K562 (cell line): ENCODE measurements around the gene COL23A1. TPM values are rescaled to one million over a fixed set of nuclear protein-coding genes. Genes with fewer than 3 reads are reported as not detected.

Source experiments
- ATAC-seq: fragments of 200-7000 bp; cut with Tn5 transposase; 3 replicates; pipeline ENCODE4 v1.9.1; 2020; ENCODE audit warnings: moderate library complexity
- BruUV-seq: library from RNA; stranded (reverse); fragments of 400-500 nt; replicated peaks from 2 replicates; lab custom pipeline; 2021; lab: Mats Ljungman, UMichigan
- CTCF ChIA-PET: fragments of 300-600 bp; formaldehyde crosslinking; extraction: SDS; loops from one replicate; lab custom pipeline; 2021; ENCODE audit warnings: low intra/inter-chr PET ratio; lab: Yijun Ruan, JAX
- POLR2A ChIA-PET: fragments of 300-600, 350-650 bp; sonication (Branson Sonifier 250); formaldehyde crosslinking; extraction: SDS; loops from one replicate; lab custom pipeline; 2021; ENCODE audit warnings: antibody characterized with exemption, inconsistent platforms; lab: Yijun Ruan, JAX
- DNase-seq, 4 experiments: peaks; one replicate each; pipeline versions ENCODE4 v3.0.0 to v3.0.0-alpha.2; 2011 to 2018; ENCODE audit warnings: low spot score in 3 of 4, mixed read lengths in 3 of 4; ENCODE audit errors: extremely low read depth in 1 of 4
- FAIRE-seq: peaks from 2 replicates; lab custom pipeline; 2011; peaks lifted over from hg19 to GRCh38; lab: Jason Lieb, UNC
- H2AFZ ChIP-seq: 2 replicates; pipeline ENCODE4 v1.6.0; 2011; ENCODE audit warnings: low read depth, low read length, control low read depth, inconsistent platforms
- H3K27ac ChIP-seq: fragments of 200-600 bp; 3 replicates; pipeline ENCODE4 v1.8.0; 2011; ENCODE audit warnings: low read depth, mild to moderate bottlenecking, control low read depth, inconsistent platforms, low read length, moderate library complexity, mixed read lengths; ENCODE audit errors: extremely low read depth
- H3K27me3 ChIP-seq, 2 experiments: fragments of 300-600 bp in 1 of 2; 2 replicates in 1 of 2; 3 replicates in 1 of 2; pipeline versions ENCODE4 v1.6.0 to v1.8.0; 2011; ENCODE audit warnings: inconsistent platforms in 2 of 2, low read length in 2 of 2, mild to moderate bottlenecking in 1 of 2, mixed read lengths in 1 of 2, moderate library complexity in 1 of 2; ENCODE audit not compliant: control insufficient read depth in 2 of 2, insufficient read depth in 2 of 2
- H3K36me3 ChIP-seq: fragments of 300-600 bp; 3 replicates; pipeline ENCODE4 v1.8.0; 2011; ENCODE audit warnings: mild to moderate bottlenecking, low read length, inconsistent platforms; ENCODE audit not compliant: control insufficient read depth, insufficient read depth
- H3K4me1 ChIP-seq, 2 experiments: fragments of 200-600 bp in 1 of 2; replicated peaks in 1 of 2; 2 replicates in 1 of 2; 3 replicates in 1 of 2; pipeline versions ENCODE4 v1.5.1 to v1.8.0; 2011; ENCODE audit warnings: inconsistent platforms in 2 of 2, low read length in 2 of 2, mild to moderate bottlenecking in 1 of 2, mixed read lengths in 1 of 2, moderate library complexity in 1 of 2; ENCODE audit not compliant: control insufficient read depth in 2 of 2, insufficient read depth in 2 of 2
- H3K4me2 ChIP-seq: 2 replicates; pipeline ENCODE4 v1.6.1; 2011; ENCODE audit warnings: low read length, control low read depth, inconsistent platforms, mixed read lengths; ENCODE audit not compliant: insufficient read depth
- H3K4me3 ChIP-seq: fragments of 200-600 bp; sonication (generic), shearing (Covaris generic); 2 replicates; pipeline ENCODE4 v1.5.1; 2016; ENCODE audit warnings: control low read depth, inconsistent platforms
- H3K79me2 ChIP-seq: fragments of 200-600 bp; 3 replicates; pipeline ENCODE4 v1.8.0; 2011; ENCODE audit warnings: low read length, inconsistent platforms; ENCODE audit not compliant: control insufficient read depth, insufficient read depth
- H3K9ac ChIP-seq, 2 experiments: 2 replicates each; pipeline versions ENCODE4 v1.6.0 to v1.6.1; 2011; ENCODE audit warnings: low read depth in 2 of 2, low read length in 2 of 2, control low read depth in 1 of 2, inconsistent platforms in 1 of 2, mild to moderate bottlenecking in 1 of 2, mixed read lengths in 1 of 2; ENCODE audit not compliant: insufficient read depth in 1 of 2
- H3K9me1 ChIP-seq: one replicate; pipeline ENCODE4 v1.6.0; 2011; ENCODE audit warnings: inconsistent platforms, mild to moderate bottlenecking, low read length, moderate library complexity; ENCODE audit not compliant: control insufficient read depth, insufficient read depth
- H3K9me3 ChIP-seq: replicated peaks from 2 replicates; pipeline ENCODE4 v1.5.1; 2011; ENCODE audit warnings: low read depth, low read length, inconsistent platforms; ENCODE audit not compliant: control insufficient read depth, insufficient read depth
- H4K20me1 ChIP-seq: replicated peaks from 2 replicates; pipeline ENCODE4 v1.6.1; 2011; ENCODE audit warnings: low read length, inconsistent platforms, mixed read lengths; ENCODE audit not compliant: control insufficient read depth, insufficient read depth
- ATF2 ChIP-seq: sonication (generic); formaldehyde crosslinking; IDR thresholded peaks from 2 replicates; pipeline ENCODE4 v1.8.1; 2022; ENCODE audit warnings: missing genetic modification reagents
- BRD9 ChIP-seq: fragments of 450-650 bp; IDR thresholded peaks from 2 replicates; pipeline ENCODE4 v1.6.1; 2018; ENCODE audit warnings: low read depth; ENCODE audit not compliant: partially characterized antibody
- CCAR2 ChIP-seq: fragments of 200-400 bp; formaldehyde crosslinking; IDR thresholded peaks from 2 replicates; pipeline ENCODE4 v1.6.1; 2017; ENCODE audit warnings: mild to moderate bottlenecking, low read depth, low read length
- CTCFL ChIP-seq: IDR thresholded peaks from 2 replicates; pipeline ENCODE4 v1.6.1; 2011; ENCODE audit warnings: borderline replicate concordance, low read depth, mild to moderate bottlenecking, moderate library complexity, low read length; ENCODE audit not compliant: insufficient read depth, poor library complexity, severe bottlenecking
- EWSR1 ChIP-seq: fragments of 450-650 bp; IDR thresholded peaks from 2 replicates; pipeline ENCODE4 v1.6.1; 2018; ENCODE audit warnings: borderline replicate concordance, mild to moderate bottlenecking, low read depth, moderate library complexity; ENCODE audit not compliant: partially characterized antibody
- HNRNPUL1 ChIP-seq: fragments of 200-400 bp; formaldehyde crosslinking; IDR thresholded peaks from 2 replicates; pipeline ENCODE4 v1.6.1; 2017; ENCODE audit warnings: low read length
- MAFF ChIP-seq: IDR thresholded peaks from 2 replicates; pipeline ENCODE4 v1.6.1; 2012; ENCODE audit warnings: low read length, improper control_type of control experiment
- MEF2A ChIP-seq: IDR thresholded peaks from 2 replicates; pipeline ENCODE4 v1.6.1; 2011; ENCODE audit warnings: low read depth, mild to moderate bottlenecking, low read length, moderate library complexity; ENCODE audit not compliant: control insufficient read depth
- RBFOX2 ChIP-seq: fragments of 200-400 bp; formaldehyde crosslinking; IDR thresholded peaks from 2 replicates; pipeline ENCODE4 v1.6.1; 2017; ENCODE audit warnings: low read depth, mild to moderate bottlenecking, low read length, moderate library complexity
- TARDBP ChIP-seq: fragments of 450-650 bp; IDR thresholded peaks from 2 replicates; pipeline ENCODE4 v1.6.1; 2016
- TBP ChIP-seq: optimal IDR thresholded peaks from 2 replicates; pipeline ENCODE3; 2011; ENCODE audit warnings: low read depth, low read length, improper control_type of control experiment
- YY1 ChIP-seq, 3 experiments: IDR thresholded peaks; 2 replicates each; pipeline ENCODE4 v1.6.1; 2011; ENCODE audit warnings: low read length in 2 of 3, mild to moderate bottlenecking in 2 of 3, moderate library complexity in 2 of 3, borderline replicate concordance in 1 of 3, control low read depth in 1 of 3, low read depth in 1 of 3; ENCODE audit not compliant: insufficient read depth in 3 of 3, insufficient replicate concordance in 2 of 3, control insufficient read depth in 1 of 3, insufficient read length in 1 of 3; ENCODE audit errors: extremely low read depth in 1 of 3
- ZNF780A ChIP-seq: fragments of 250-450 bp; sonication (Bioruptor Pico); IDR thresholded peaks from 2 replicates; pipeline ENCODE4 v1.5.0; 2021; ENCODE audit warnings: mild to moderate bottlenecking
- WGBS: fragments of 100-300 bp; shearing (Covaris generic); methylation state at CpG from one replicate; pipeline ENCODE4 v1.1.6; 2016; ENCODE audit warnings: low coverage, mixed read lengths; ENCODE audit not compliant: insufficient coverage; ENCODE audit errors: missing lambda C conversion rate; 5-methylcytosine and 5-hydroxymethylcytosine counted together
- in situ Hi-C: fragments of 300-500 bp; cut with MboI; formaldehyde crosslinking; loops from 4 replicates; pipeline ENCODE4 v1.15.0; 2018; ENCODE audit warnings: inconsistent platforms, mixed read lengths
- intact Hi-C: fragments of 100-400 bp; cut with micrococcal nuclease; formaldehyde crosslinking; loops from 2 replicates; pipeline ENCODE4 v1.14.2; 2022
- polyA plus RNA-seq, 8 experiments: library from polyadenylated mRNA; depleted of rRNA in 4 of 8; stranded (reverse) in 5 of 8; unstranded in 3 of 8; fragments of >200 nt; fragmentation: Nextera tagmentation in 2 of 8; fragmentation: Illumina TruSeq in 1 of 8; extraction: Ambion mirVana in 2 of 8; extraction: Trizol in 1 of 8; gene quantifications; 2 replicates each; pipeline versions ENCODE4 v1.2.1 to v1.2.3, GENCODE V29; 2011 to 2014; ENCODE audit warnings: inconsistent platforms in 1 of 8, missing spikeins in 1 of 8
- total RNA-seq, 7 experiments: library from RNA; depleted of rRNA in 6 of 7; stranded (reverse); fragments of >200 nt in 6 of 7; fragmentation: Illumina TruSeq in 2 of 7; extraction: Trizol in 2 of 7; gene quantifications; 2 replicates each; pipeline versions ENCODE4 v1.2.1 to v1.2.3, GENCODE V29; 2011 to 2021; ENCODE audit warnings: low replicate concordance in 1 of 7
- TF ChIP-seq, protein P1 (sequence below): fragments of 450-650 bp; conservative IDR thresholded peaks from 2 replicates; pipeline ENCODE4 v1.6.1; 2016; ENCODE audit warnings: missing genetic modification characterization, low read depth, mild to moderate bottlenecking, missing compliant biosample characterization, moderate library complexity

COL23A1 gene
- total and polyA plus RNA-seq, 9 of the 15 experiments (the other 6 are each of a cell fraction or from before 2014, with no cell fraction given): 0.09 TPM; not detected in 8

GRCh38 chr5:178606269-178606668 is 16.1 kb upstream of the COL23A1 start:
- Histone ChIP-seq H4K20me1 (no peaks in the 10 kb centered on the region), H3K4me3 (no peak overlapping the region), H3K27ac (no peak overlapping the region), H2AFZ (no peak overlapping the region), H3K36me3 (peaks cover 73% of the 10 kb centered on the region), H3K9me1 (no peaks in the 10 kb centered on the region), H3K79me2 (no peaks in the 10 kb centered on the region), H3K27me3 (no peaks in the 10 kb centered on the region), H3K9ac (no peak overlapping the region), H3K4me2 (no peak overlapping the region), H3K9me3 (no peaks in the 10 kb centered on the region), H3K4me1 (no peaks in the 10 kb centered on the region)
- ATAC-seq (no peak), FAIRE-seq (no peak), DNase-seq (no peak)
- intact Hi-C loops (no loop called here), in situ Hi-C loops (no loop called here)
- ChIA-PET CTCF (no interaction called here), POLR2A (interaction anchor here (0.7 to 2.1 kb wide), 3 partner anchors 13 to 20 kb away, joined by 3 to 6 read pairs (median 3); no protein-coding TSS in a partner anchor)
- WGBS: 90% methylated on average over 3 of the region's 3 CpGs
- no TSS peak for BruUV-seq
- no peak for TF ChIP-seq RBFOX2
- TF ChIP-seq MAFF: no peak
- TF ChIP-seq HNRNPUL1: no peak
- TF ChIP-seq EWSR1: no peak
- TF ChIP-seq MEF2A: no peak
- no peak for TF ChIP-seq TARDBP
- TF ChIP-seq, protein P1, sequence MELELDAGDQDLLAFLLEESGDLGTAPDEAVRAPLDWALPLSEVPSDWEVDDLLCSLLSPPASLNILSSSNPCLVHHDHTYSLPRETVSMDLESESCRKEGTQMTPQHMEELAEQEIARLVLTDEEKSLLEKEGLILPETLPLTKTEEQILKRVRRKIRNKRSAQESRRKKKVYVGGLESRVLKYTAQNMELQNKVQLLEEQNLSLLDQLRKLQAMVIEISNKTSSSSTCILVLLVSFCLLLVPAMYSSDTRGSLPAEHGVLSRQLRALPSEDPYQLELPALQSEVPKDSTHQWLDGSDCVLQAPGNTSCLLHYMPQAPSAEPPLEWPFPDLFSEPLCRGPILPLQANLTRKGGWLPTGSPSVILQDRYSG (tag): no peak
- TF ChIP-seq TBP: no peak
- TF ChIP-seq YY1 (IDR thresholded peaks at IDR 0.05; ENCODE audit: borderline replicate concordance in 1 of 3, control insufficient read depth in 1 of 3, extremely low read depth in 1 of 3, insufficient read depth in 3 of 3, insufficient read length in 1 of 3, insufficient replicate concordance in 2 of 3, low read depth in 1 of 3, low read length in 2 of 3): no peak
- no peak for TF ChIP-seq ATF2 (CRISPR knock-in tag)
- TF ChIP-seq CCAR2: no peak
- TF ChIP-seq BRD9: no peak
- TF ChIP-seq ZNF780A (CRISPR knock-in tag): no peak
- no peak for TF ChIP-seq CTCFL
